ENCODE results near the gene ANKS6.

ANKS6 gene

GRCh38 chr9:98768344-98768743 lies 28.0 kb downstream of the ANKS6 start:
- DNase-seq: no peak

GRCh38 chr9:98767915-98768314 lies 28.4 kb downstream of the ANKS6 start:
- DNase-seq: no peak

- no peak for DNase-seq
Observed at GRCh38 chr9:98767196-98767595, 29.2 kb downstream of the ANKS6 start.

- no peak for DNase-seq
Observed at GRCh38 chr9:98766586-98766985, 29.8 kb downstream of the ANKS6 start.

GRCh38 chr9:98765256-98765655 lies 31.1 kb downstream of the ANKS6 start:
- DNase-seq: no peak

- DNase-seq: no peak
Observed at GRCh38 chr9:98763986-98764745, 32.2 kb downstream of the ANKS6 start.

- DNase-seq: no peak
Observed at GRCh38 chr9:98760231-98760630, 36.1 kb downstream of the ANKS6 start.

- no peak for DNase-seq
Observed at GRCh38 chr9:98755006-98755618, 41.2 kb downstream of the ANKS6 start.

- no peak for DNase-seq
Observed at GRCh38 chr9:98751210-98751609, 45.1 kb downstream of the ANKS6 start.

GRCh38 chr9:98750364-98751060 lies 45.8 kb downstream of the ANKS6 start:
- DNase-seq: no peak

- DNase-seq: no peak
Observed at GRCh38 chr9:98747476-98747875, 48.9 kb downstream of the ANKS6 start.

- DNase-seq: no peak
Observed at GRCh38 chr9:98745470-98745869, 50.9 kb downstream of the ANKS6 start.

GRCh38 chr9:98743818-98744611 lies 52.3 kb downstream of the ANKS6 start:
- no peak for DNase-seq

- DNase-seq: no peak
Observed at GRCh38 chr9:98743329-98743728, 53.0 kb downstream of the ANKS6 start.

GRCh38 chr9:98742325-98743280 lies 53.8 kb downstream of the ANKS6 start:
- DNase-seq: no peak

- DNase-seq: no peak
Observed at GRCh38 chr9:98740226-98740881, 56.0 kb downstream of the ANKS6 start.

- DNase-seq: no peak
Observed at GRCh38 chr9:98738741-98739140, 57.6 kb downstream of the ANKS6 start.

- DNase-seq: no peak
Observed at GRCh38 chr9:98736226-98736625, 60.1 kb downstream of the ANKS6 start.

GRCh38 chr9:98732801-98733200 lies 63.6 kb downstream of the ANKS6 start:
- no peak for DNase-seq

GRCh38 chr9:98732091-98732490 lies 64.3 kb downstream of the ANKS6 start:
- no peak for DNase-seq

- DNase-seq: no peak
Observed at GRCh38 chr9:98730871-98731270, 65.5 kb downstream of the ANKS6 start.

All from cortex of kidney (tissue), 1 donor.